T-helper 1 cell treated with Interleukin-12 subunit alpha and Interleukin-12 subunit beta and Interleukin-4 antibody, amounts not matched to agents 30 ng/mL and 1 ng/mL, for 36 hours (primary cell): ENCODE data around the gene TMEM129. TPM values are rescaled to one million over a fixed set of nuclear protein-coding genes. Genes with fewer than 3 reads are reported as not detected.

ENCODE experiments used
- intact Hi-C: fragments of 100-400 bp; cut with micrococcal nuclease; formaldehyde crosslinking; loops from one replicate; pipeline ENCODE4 v1.15.1; 2024
- total RNA-seq: library from RNA; stranded (reverse); gene quantifications from 2 replicates; pipeline ENCODE4 v1.2.3, GENCODE V29; 2022

Gene TMEM129
- total RNA-seq, 1 donor from 2014 or later: 24.9 TPM

- intact Hi-C loops: no loop called here
These were observed 37.4 kb upstream of the TMEM129 start for GRCh38 chr4:1758306-1759121.

- intact Hi-C loops: no loop called here
These were observed 36.7 kb upstream of the TMEM129 start for GRCh38 chr4:1757836-1758235.

- intact Hi-C loops: no loop called here
These were observed 36.0 kb upstream of the TMEM129 start for GRCh38 chr4:1756893-1757779.

GRCh38 chr4:1756079-1756478 lies 35.0 kb upstream of the TMEM129 start:
- intact Hi-C loops: no loop called here

GRCh38 chr4:1755297-1755696 lies 34.2 kb upstream of the TMEM129 start:
- intact Hi-C loops: no loop called here

- intact Hi-C loops: no loop called here
These were observed 33.2 kb upstream of the TMEM129 start for GRCh38 chr4:1754336-1754735.

GRCh38 chr4:1753697-1754311 lies 32.7 kb upstream of the TMEM129 start:
- intact Hi-C loops: no loop called here

- intact Hi-C loops: no loop called here
These were observed 32.2 kb upstream of the TMEM129 start for GRCh38 chr4:1753294-1753696.

- intact Hi-C loops: no loop called here
These were observed 31.3 kb upstream of the TMEM129 start for GRCh38 chr4:1752284-1753041.

- intact Hi-C loops: no loop called here
These were observed 30.8 kb upstream of the TMEM129 start for GRCh38 chr4:1751919-1752283.

GRCh38 chr4:1751155-1751918 lies 30.2 kb upstream of the TMEM129 start:
- intact Hi-C loops: no loop called here

GRCh38 chr4:1750381-1751154 lies 29.4 kb upstream of the TMEM129 start:
- intact Hi-C loops: no loop called here

- intact Hi-C loops: loop anchor here (5.0 kb wide), 1 partner anchor 42 kb away; the partner anchor contains the start of gene FGFR3
These were observed 28.7 kb upstream of the TMEM129 start for GRCh38 chr4:1749826-1750225.

GRCh38 chr4:1749370-1749769 lies 28.2 kb upstream of the TMEM129 start:
- intact Hi-C loops: loop anchor here (5.0 kb wide), 1 partner anchor 43 kb away; the partner anchor contains the start of gene FGFR3

- intact Hi-C loops: loop anchor here (1.0 to 5.0 kb wide), 4 partner anchors 44 to 162 kb away; partner anchors contain the start of gene FGFR3
These were observed 27.4 kb upstream of the TMEM129 start for GRCh38 chr4:1748465-1748995.

- intact Hi-C loops: loop anchor here (5.0 kb wide), 1 partner anchor 45 kb away; the partner anchor contains the start of gene FGFR3
These were observed 26.5 kb upstream of the TMEM129 start for GRCh38 chr4:1747603-1747967.

GRCh38 chr4:1746919-1747602 lies 25.9 kb upstream of the TMEM129 start:
- intact Hi-C loops: loop anchor here (5.0 kb wide), 1 partner anchor 45 kb away; the partner anchor contains the start of gene FGFR3

- intact Hi-C loops: loop anchor here (5.0 kb wide), 1 partner anchor 46 kb away; the partner anchor contains the start of gene FGFR3
These were observed 25.2 kb upstream of the TMEM129 start for GRCh38 chr4:1746265-1746691.
